GM12865 (cell line): ENCODE results near the gene ICAM3.

Experiments
- DNase-seq: peaks from one replicate; pipeline ENCODE4 v3.0.0; 2010; ENCODE audit warnings: low read depth
- H3K4me3 ChIP-seq: 2 replicates; pipeline ENCODE4 v1.5.1; 2011; ENCODE audit warnings: mild to moderate bottlenecking, low read depth, low read length, control low read depth
- TF ChIP-seq, protein P1 (sequence below): IDR thresholded peaks from 2 replicates; pipeline ENCODE4 v1.5.1; 2011; ENCODE audit warnings: low read length, control low read depth, low read depth, inconsistent platforms; ENCODE audit not compliant: insufficient read depth; ENCODE audit errors: missing control alignments

ICAM3 gene

DNA sequence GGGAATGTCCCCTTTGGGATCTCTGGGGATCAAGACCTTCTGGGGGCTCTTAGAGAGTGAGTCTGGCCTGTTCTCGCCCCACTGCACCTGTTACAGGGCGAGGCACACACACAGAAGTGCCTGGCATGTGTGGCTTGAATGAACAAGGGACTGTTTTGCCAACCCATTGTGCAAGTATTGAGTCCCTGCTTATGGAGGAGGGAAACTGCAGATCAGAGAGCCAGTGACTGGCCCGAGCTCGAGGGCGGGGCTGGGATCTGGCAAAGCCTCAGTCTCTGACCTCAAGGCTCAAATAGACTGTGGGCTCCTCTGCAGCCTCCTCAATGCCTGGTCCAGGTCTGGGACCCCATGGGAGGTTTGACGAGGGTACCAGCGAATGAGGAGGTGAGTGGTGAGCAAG lies 11.6 kb downstream of the ICAM3 start:
- TF ChIP-seq, protein P1, sequence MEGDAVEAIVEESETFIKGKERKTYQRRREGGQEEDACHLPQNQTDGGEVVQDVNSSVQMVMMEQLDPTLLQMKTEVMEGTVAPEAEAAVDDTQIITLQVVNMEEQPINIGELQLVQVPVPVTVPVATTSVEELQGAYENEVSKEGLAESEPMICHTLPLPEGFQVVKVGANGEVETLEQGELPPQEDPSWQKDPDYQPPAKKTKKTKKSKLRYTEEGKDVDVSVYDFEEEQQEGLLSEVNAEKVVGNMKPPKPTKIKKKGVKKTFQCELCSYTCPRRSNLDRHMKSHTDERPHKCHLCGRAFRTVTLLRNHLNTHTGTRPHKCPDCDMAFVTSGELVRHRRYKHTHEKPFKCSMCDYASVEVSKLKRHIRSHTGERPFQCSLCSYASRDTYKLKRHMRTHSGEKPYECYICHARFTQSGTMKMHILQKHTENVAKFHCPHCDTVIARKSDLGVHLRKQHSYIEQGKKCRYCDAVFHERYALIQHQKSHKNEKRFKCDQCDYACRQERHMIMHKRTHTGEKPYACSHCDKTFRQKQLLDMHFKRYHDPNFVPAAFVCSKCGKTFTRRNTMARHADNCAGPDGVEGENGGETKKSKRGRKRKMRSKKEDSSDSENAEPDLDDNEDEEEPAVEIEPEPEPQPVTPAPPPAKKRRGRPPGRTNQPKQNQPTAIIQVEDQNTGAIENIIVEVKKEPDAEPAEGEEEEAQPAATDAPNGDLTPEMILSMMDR: no peak
- DNase-seq: no peak
- no peak overlapping the region for H3K4me3 ChIP-seq

DNA sequence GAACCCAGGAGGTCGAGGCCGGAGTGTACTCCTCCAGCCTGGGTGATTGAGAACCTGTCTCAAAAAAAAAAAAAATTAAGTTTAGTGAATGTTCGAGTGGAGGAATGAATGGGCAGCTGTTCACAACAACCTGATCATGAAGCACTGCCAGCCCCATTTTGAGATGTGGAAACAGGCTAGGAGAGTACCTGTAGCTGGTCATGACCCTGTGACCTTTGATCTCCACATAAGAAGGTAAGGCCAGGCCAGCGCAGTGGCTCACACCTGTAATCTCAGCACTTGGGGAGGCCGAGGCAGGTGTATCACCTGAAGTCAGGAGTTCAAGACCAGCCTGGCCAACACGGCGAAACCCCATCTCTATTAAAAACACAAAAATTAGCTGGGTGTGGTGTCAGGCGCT lies 13.7 kb downstream of the ICAM3 start:
- no peak for DNase-seq
- TF ChIP-seq, protein P1: no peak
- no peak overlapping the region for H3K4me3 ChIP-seq

DNA sequence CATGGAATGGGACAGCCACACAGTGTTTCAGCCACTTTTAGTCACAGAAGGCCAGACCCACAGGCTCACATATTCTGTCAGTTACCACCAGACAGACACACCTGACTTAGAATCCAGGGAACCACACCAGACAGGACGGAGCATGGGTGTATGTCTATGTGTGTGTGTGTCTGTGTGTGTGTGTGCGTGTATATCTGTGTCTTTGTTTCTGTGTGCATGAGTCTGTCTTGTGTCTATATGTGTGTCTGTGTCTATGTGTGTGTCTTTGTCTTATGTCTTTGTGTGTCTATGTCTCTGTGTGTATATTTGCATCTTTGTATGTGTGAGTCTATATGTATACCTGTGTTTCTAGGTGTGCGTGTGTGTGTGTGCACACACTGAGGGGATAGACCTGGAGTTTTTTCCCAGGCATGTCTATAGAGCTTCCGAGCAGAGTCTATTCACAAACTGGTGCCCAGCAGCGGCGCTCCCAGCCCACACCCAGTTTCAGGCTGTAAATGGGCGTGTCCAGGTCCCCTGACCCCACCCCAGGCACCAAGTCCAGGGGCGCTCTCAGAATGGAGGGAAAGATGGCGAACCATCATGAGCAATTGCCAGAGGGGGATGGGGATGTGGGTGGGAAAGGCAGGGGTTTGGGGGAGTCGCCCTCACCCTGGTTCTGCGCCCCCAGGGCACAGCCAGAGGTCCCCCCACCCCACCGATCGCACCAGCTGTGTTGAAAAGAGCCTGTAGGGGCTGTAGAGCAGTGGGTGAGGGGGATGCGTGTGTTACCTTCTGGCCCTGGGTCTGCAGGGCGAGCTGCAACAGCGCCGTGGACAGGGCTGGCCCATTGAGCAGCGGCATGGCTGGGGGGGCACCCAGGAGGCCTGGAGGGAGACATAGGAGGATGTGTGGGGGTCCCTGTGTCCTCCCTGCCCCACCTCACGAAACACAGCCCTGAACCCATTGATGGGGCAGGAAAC lies 17.3 kb downstream of the ICAM3 start:
- no peak for DNase-seq
- TF ChIP-seq, protein P1: no peak
- no peak overlapping the region for H3K4me3 ChIP-seq

DNA sequence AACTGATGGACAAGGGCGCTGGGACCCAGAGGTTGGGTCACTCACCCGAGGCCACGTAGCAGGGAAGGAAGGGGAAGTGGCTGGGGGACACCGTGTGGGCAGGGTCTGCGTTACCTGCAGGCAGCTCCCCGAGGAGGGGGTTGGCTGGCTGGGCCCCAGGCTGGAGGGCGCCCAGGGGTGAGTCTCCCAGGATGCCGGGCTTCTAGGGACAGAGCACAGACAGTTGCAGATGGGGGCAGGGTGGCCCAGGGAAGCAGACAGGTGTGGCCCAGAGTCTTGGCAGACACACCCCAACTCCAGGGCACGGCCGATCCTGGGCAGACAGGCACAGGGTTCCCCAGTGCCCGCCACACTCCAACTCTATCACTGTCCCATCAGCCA lies 18.0 kb downstream of the ICAM3 start:
- TF ChIP-seq, protein P1: no peak
- DNase-seq: no peak
- H3K4me3 ChIP-seq: no peak overlapping the region

DNA sequence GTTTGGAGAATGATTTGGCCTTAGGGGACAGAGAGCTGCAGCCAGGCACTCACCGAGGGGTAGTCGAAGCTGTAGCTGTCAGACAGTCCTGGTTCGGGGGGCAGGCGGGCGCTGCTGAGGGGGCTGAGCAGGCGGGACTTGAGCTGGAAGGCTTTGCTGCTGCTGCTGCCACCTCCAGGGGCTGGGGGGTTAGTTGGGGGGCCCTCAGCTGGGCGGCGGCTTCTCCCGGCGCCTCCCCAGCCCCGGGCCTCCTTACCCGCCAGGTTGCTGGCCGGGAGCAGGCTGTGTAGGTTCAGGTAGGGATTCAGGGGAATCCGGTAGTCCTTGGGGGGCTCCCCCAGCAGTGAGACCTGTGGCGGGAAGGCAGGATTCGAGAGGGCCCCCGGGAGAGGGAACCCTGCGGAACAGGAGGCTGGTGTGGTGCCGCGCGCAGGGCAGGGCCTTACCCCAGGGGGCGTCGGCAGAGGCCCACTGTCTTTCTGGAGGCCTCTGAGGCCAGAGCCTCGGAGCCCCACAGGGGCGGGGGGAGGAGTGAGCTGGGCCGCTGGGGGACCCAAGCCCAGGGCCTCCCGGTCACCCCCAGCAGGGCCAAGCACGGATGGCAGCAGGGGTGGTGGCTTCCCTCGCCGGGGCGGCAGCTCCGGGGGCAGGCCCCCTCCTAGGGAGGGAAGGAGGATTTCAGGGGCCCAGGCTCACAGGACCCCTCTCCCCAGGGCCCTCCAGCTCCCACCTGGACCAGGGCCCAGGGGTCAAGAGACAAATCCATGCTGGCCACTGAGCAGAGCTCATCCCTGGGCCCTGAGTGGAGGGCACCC lies 18.6 kb downstream of the ICAM3 start:
- no peak overlapping the region for H3K4me3 ChIP-seq
- no peak for DNase-seq
- TF ChIP-seq, protein P1: no peak

DNA sequence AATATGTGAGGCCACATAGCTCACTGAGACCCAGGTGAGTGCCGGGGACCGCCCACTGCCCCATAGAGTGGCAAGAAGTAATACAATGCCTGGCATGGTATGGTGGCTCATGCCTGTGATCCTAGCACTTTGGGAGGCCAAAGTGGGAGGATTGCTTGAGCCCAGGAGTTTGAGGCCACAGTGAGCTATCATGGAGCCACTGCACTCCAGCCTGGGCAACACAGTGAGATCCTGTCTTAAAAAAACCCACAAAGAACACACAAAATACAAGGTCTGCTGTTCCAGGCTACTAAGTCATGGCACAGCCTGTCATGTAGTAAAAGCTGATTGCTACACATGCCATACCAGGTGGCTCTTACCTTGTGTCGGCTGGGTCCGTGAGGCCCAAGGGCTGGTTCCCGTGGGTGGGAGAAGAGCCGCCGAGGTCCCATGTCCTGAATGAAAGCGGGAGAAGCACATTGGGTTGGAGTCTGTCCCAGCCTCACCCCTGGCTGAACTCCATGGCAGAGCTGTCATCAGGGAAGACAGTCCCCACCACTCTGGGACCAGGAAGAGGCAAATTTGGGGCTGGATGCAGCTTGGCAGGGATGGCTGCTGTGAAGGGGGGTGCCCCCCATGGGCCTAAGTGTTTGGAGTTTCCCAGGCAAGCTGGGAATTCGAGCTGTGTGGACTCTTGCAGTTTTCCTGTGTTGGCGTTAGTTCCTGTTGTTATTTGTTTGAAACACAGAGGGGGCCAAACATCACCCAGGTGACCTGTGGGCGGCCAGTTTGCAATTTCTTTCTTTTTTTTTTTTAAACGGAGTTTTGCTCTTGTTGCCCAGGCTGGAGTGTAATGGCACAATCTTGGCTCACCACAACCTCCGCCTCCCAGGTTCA lies 20.4 kb downstream of the ICAM3 start:
- no peak for DNase-seq
- TF ChIP-seq, protein P1: no peak
- H3K4me3 ChIP-seq: no peak overlapping the region
